ENCODE measurements around the gene IPMK. TPM values are rescaled to one million over a fixed set of nuclear protein-coding genes. Genes with fewer than 3 reads are reported as not detected.

Gene IPMK
- total and polyA plus RNA-seq, 2 of the 8 experiments (the other 6 are each of a cell fraction or from before 2014, with no cell fraction given): 1.3 to 7.8 TPM

DNA sequence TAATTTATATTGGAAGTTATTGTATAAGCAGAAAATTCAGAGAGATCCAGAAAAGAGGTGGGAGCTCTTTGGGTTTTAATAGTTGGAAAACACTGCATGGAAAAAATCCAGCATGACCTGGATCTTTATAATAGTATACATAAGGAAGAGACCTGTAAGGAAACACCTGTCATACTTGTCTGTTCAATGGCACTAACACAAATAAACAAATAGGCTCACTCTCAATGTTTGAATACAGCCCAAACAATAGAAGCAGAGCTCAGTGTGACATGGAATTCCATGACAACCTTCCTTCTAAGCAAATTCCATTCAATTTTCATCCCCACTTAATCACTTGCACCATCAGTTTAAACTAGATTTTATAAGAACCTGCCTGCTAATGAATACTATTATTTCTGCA, 33.0 kb upstream of the IPMK start:
- Histone ChIP-seq H3K4me3 (ENCODE audit: extremely low read depth in 1 of 4, insufficient read depth in 2 of 4, low read depth in 3 of 4, low read length in 4 of 4) (no peak overlapping the region), H2BK120ac (replicated peaks; ENCODE audit: low read depth, low read length) (no peak overlapping the region), H2BK12ac (ENCODE audit: low read depth, low read length) (no peak overlapping the region), H3K23me2 (ENCODE audit: low read depth, low read length) (no peaks in the 10 kb centered on the region), H3K36me3 (ENCODE audit: control insufficient read depth in 2 of 4, insufficient read depth in 4 of 4, low read length in 3 of 4) (no peaks in the 10 kb centered on the region), H2BK20ac (ENCODE audit: low read length) (no peak overlapping the region), H3K9me3 (ENCODE audit: insufficient read depth in 2 of 2, low read depth in 1 of 2, low read length in 1 of 2) (no peaks in the 10 kb centered on the region), H3K4me2 (ENCODE audit: insufficient read depth in 1 of 2, low read depth in 2 of 2, low read length in 2 of 2) (no peak overlapping the region), H3K4ac (replicated peaks; ENCODE audit: insufficient read length, low read depth, low read length) (no peak overlapping the region), H2BK15ac (ENCODE audit: low read length) (no peak overlapping the region), H3K79me1 (ENCODE audit: low read depth, low read length) (no peaks in the 10 kb centered on the region), H3K27me3 (replicated peaks in 1 of 4; ENCODE audit: control insufficient read depth in 3 of 4, extremely low read depth in 1 of 4, insufficient read depth in 3 of 4, low read length in 3 of 4) (no peaks in the 10 kb centered on the region; a peak in 1 of 7 replicates), H3K79me2 (ENCODE audit: control insufficient read depth in 1 of 2, insufficient read depth in 2 of 2, low read length in 2 of 2) (no peaks in the 10 kb centered on the region), H3K27ac (ENCODE audit: low read depth, low read length) (no peak overlapping the region), H2BK5ac (ENCODE audit: low read depth, low read length) (no peak overlapping the region), H4K20me1 (replicated peaks in 1 of 2; ENCODE audit: control insufficient read depth in 1 of 2, insufficient read depth in 2 of 2, low read length in 2 of 2) (no peaks in the 10 kb centered on the region), H3K23ac (ENCODE audit: insufficient read length) (no peak overlapping the region), H4K5ac (ENCODE audit: insufficient read length, low read depth, low read length) (no peak overlapping the region), H4K91ac (replicated peaks; ENCODE audit: insufficient read length, low read length) (no peak overlapping the region), H4K8ac (ENCODE audit: extremely low read depth, insufficient read depth, low read length) (no peak overlapping the region), H2AFZ (ENCODE audit: low read length) (no peak overlapping the region), H3K4me1 (replicated peaks in 1 of 4; ENCODE audit: control insufficient read depth in 3 of 4, insufficient read depth in 4 of 4, low read length in 3 of 4) (no peaks in the 10 kb centered on the region), H3K56ac (replicated peaks; ENCODE audit: insufficient read length, low read depth, low read length) (no peak overlapping the region), H3K14ac (ENCODE audit: insufficient read length) (no peak overlapping the region), H2AK5ac (ENCODE audit: low read depth, low read length) (no peak overlapping the region), H3K18ac (ENCODE audit: extremely low read depth, low read length) (no peak overlapping the region), H3K9ac (replicated peaks in 1 of 4; ENCODE audit: extremely low read depth in 1 of 4, low read depth in 3 of 4, low read length in 3 of 4) (no peak overlapping the region)
- DNase-seq (ENCODE audit: low read depth in 1 of 2, low spot score in 2 of 2) (no peak), FAIRE-seq (no peak)
- CTCF ChIA-PET (ENCODE audit: partially characterized antibody): interaction anchor here (1.0 to 4.7 kb wide), 17 partner anchors 9 to 286 kb away, joined by 3 to 38 read pairs (median 5); partner anchors contain the start of genes TFAM and UBE2D1
- POLR2A ChIA-PET (ENCODE audit: partially characterized antibody): no interaction called here
- TF ChIP-seq SP1 (IDR thresholded peaks at IDR 0.05; ENCODE audit: low read depth, low read length) (no peak), ZNF274 (IDR thresholded peaks at IDR 0.05; ENCODE audit: borderline replicate concordance, extremely low read depth, low read length) (no peak), RFX5 (IDR thresholded peaks at IDR 0.05; ENCODE audit: borderline replicate concordance, low read depth, low read length) (no peak), CTBP2 (IDR thresholded peaks at IDR 0.05; ENCODE audit: borderline replicate concordance, insufficient read depth, insufficient read length, low read length) (no peak), BCL11A (IDR thresholded peaks at IDR 0.05; ENCODE audit: low read depth in 2 of 2, low read length in 2 of 2) (no peak), SP2 (IDR thresholded peaks at IDR 0.05; ENCODE audit: low read length) (no peak), TBP (IDR thresholded peaks at IDR 0.05; ENCODE audit: low read depth, low read length) (no peak), RBBP5 (IDR thresholded peaks at IDR 0.05; ENCODE audit: borderline replicate concordance, low read depth, low read length) (no peak), SRF (IDR thresholded peaks at IDR 0.05; ENCODE audit: low read depth, low read length) (no peak), CHD2 (IDR thresholded peaks at IDR 0.05; ENCODE audit: low read length) (no peak), CBX5 (IDR thresholded peaks at IDR 0.05; ENCODE audit: low read depth, low read length) (no peak), POLR2AphosphoS5 (IDR thresholded peaks at IDR 0.05; ENCODE audit: low read depth, low read length) (no peak), CBX8 (IDR thresholded peaks at IDR 0.05; ENCODE audit: borderline replicate concordance, low read depth, low read length) (no peak)
- TF ChIP-seq, protein P1, sequence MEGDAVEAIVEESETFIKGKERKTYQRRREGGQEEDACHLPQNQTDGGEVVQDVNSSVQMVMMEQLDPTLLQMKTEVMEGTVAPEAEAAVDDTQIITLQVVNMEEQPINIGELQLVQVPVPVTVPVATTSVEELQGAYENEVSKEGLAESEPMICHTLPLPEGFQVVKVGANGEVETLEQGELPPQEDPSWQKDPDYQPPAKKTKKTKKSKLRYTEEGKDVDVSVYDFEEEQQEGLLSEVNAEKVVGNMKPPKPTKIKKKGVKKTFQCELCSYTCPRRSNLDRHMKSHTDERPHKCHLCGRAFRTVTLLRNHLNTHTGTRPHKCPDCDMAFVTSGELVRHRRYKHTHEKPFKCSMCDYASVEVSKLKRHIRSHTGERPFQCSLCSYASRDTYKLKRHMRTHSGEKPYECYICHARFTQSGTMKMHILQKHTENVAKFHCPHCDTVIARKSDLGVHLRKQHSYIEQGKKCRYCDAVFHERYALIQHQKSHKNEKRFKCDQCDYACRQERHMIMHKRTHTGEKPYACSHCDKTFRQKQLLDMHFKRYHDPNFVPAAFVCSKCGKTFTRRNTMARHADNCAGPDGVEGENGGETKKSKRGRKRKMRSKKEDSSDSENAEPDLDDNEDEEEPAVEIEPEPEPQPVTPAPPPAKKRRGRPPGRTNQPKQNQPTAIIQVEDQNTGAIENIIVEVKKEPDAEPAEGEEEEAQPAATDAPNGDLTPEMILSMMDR (IDR thresholded peaks at IDR 0.05; ENCODE audit: control extremely low read depth in 1 of 3, insufficient read depth in 1 of 3, low read depth in 1 of 3, low read length in 3 of 3): no peak

Data from H1 (cell line).